NCI-H748 (cell line): ENCODE data around the gene PAFAH1B2.
A peak's percentile ranks its signal among the peaks of the same experiment; 100 is the strongest.

Source experiments
- DNase-seq: peaks from one replicate; lab custom pipeline; 2025; ENCODE audit not compliant: unreplicated experiment; lab: John Stamatoyannopoulos, UW

PAFAH1B2 gene

GRCh38 chr11:117220568-117220967 is 76.5 kb downstream of the PAFAH1B2 start:
- DNase-seq, result no peak

- DNase-seq, result no peak
Measured at GRCh38 chr11:117220999-117221774, 77.1 kb downstream of the PAFAH1B2 start.

DNA sequence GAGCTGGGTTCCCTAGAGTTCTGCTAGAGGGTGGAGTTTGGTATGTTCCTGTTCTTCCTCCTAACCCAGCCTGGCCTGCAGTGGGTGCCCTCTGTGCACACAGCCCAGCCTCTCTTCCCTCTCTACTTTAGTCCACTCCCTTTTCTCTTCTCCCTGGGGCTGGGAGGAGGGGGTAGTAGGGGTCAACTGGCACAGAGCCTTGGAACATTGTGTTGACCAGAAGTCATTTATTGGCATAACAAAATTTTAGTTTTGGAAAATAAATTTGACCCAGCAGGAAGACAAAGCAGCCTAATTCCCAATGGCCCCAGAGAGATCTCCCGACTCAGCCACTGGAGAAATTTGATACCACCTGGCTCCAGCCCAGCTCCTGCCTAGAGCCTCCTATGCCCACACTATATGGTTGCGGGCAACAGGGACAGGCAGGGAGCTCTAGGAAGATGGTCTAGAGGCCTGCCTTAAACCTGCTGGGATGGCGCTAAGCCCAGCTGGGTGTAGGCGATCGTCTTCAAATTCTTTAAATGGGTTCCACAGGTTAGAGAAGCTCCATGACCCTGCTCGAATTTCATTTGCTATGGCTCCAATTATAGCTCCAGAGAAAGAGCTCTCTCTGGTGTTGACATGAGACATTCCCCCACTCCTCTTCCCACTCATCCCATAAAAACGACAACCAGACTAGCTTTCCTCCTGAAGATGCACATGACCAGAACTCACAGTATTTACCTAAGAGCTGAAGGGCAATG is 77.9 kb downstream of the PAFAH1B2 start:
- peak; percentile 13 for DNase-seq

GRCh38 chr11:117222991-117223740 is 79.1 kb downstream of the PAFAH1B2 start:
- DNase-seq, result no peak

DNA sequence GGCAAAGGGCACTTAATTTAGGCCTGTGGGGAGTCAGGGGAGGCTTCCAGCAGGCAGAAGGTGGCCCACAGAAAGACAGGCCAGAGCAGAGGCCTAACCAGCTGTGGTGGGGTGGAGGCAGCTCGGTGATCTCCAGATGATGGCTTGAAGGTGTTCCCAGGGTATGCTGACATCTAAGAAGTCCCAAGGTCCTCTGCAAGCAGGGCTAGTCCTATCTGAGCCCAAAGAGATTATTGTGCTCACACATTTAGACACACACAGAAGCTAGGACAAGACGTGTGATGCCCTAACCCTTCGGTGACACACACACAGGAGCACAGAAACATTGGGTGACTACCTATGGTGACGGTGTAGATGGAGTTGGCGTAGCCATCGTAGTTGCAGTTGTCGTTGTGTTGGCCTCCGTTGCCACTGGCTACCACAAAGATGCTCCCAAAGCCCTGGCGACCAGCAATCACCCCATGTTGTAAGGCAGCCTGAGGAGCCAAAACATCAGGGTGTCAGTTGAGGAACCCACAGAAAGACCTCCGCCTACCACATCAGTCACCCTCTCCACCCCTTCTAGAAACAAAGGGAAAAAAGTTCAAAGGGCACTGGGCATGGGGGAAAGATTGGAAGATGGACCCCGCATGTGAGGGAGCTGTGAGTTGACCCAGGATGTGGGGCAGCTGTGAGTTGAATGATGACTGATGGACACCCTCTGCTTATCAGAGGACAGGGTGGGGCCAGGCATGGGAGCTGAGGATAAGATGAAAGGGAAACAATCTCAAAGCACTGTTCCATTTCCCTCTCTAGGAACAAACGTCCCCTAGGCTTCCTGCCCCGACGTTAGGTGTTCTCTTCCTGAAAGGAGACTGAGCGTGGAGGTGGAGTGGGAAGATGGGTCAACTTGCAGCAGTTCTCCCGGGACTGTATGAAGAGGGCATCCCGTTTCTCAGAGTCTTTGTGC is 79.9 kb downstream of the PAFAH1B2 start:
- no peak for DNase-seq

GRCh38 chr11:117225553-117226170 is 81.6 kb downstream of the PAFAH1B2 start:
- no peak for DNase-seq
